ENCODE data around the gene LDLR. TPM values are rescaled to one million over a fixed set of nuclear protein-coding genes. Genes with fewer than 3 reads are reported as not detected.
A peak's percentile ranks its signal among the peaks of the same experiment; 100 is the strongest.
"Not testable (repeated sequence)": the region's sequence is repeated elsewhere in the genome, so short reads cannot be mapped to it uniquely, and the experiment has no call there.

Gene LDLR
- total RNA-seq, 2 donors from 2014 or later = 61.0 to 101 TPM

- no peak overlapping the region for H3K9ac ChIP-seq (ENCODE audit: extremely low read depth, low read length, poor library complexity, severe bottlenecking)
- peaks cover 4% of the 10 kb centered on the region for H3K36me3 Mint-ChIP-seq (ENCODE audit: low read depth)
- peaks cover 8% of the 10 kb centered on the region for H3K4me1 Mint-ChIP-seq
- peak overlapping the region; percentile 71 for H3K4me3 Mint-ChIP-seq
- H3K27me3 ChIP-seq (ENCODE audit: control insufficient read depth, insufficient read depth, low read length, poor library complexity, severe bottlenecking) = no peaks in the 10 kb centered on the region
- H3K27me3 Mint-ChIP-seq (ENCODE audit: insufficient read depth) = no peaks in the 10 kb centered on the region
- no peaks in the 10 kb centered on the region for H3K36me3 ChIP-seq (ENCODE audit: control insufficient read depth, insufficient read depth, low read length)
- no peak overlapping the region for H3K27ac Mint-ChIP-seq
- TF ChIP-seq CTCF (conservative IDR thresholded peaks at IDR 0.05) = no peak
- peaks cover 3% of the 10 kb centered on the region for H3K9me3 Mint-ChIP-seq
- WGBS, 2 experiments (ENCODE audit: insufficient coverage in 1 of 2, insufficient read length in 1 of 2) = 65 to 67% methylated on average over 8 to 13 of the region's 13 CpGs
- H3K4me1 ChIP-seq (ENCODE audit: control insufficient read depth, insufficient read depth, low read length) = peaks cover 5% of the 10 kb centered on the region
- H3K4me3 ChIP-seq (ENCODE audit: low read length) = no peak overlapping the region
- no peaks in the 10 kb centered on the region for H3K9me3 ChIP-seq (ENCODE audit: control insufficient read depth, low read length)
- peak; percentile 88 for DNase-seq
- no peak overlapping the region for H3K27ac ChIP-seq (ENCODE audit: low read depth, low read length)
Observed at GRCh38 chr19:11138601-11139300, 49.5 kb downstream of the LDLR start.

- not testable (repeated sequence) for H3K4me1 ChIP-seq (ENCODE audit: control insufficient read depth, insufficient read depth, low read length); DNase-seq; H3K9me3 Mint-ChIP-seq; H3K9me3 ChIP-seq (ENCODE audit: control insufficient read depth, low read length); H3K9ac ChIP-seq (ENCODE audit: extremely low read depth, low read length, poor library complexity, severe bottlenecking); H3K27ac ChIP-seq (ENCODE audit: low read depth, low read length); H3K36me3 Mint-ChIP-seq (ENCODE audit: low read depth); H3K4me3 ChIP-seq (ENCODE audit: low read length); H3K27me3 Mint-ChIP-seq (ENCODE audit: insufficient read depth); H3K36me3 ChIP-seq (ENCODE audit: control insufficient read depth, insufficient read depth, low read length); H3K27ac Mint-ChIP-seq; H3K4me1 Mint-ChIP-seq; H3K27me3 ChIP-seq (ENCODE audit: control insufficient read depth, insufficient read depth, low read length, poor library complexity, severe bottlenecking); H3K4me3 Mint-ChIP-seq
- WGBS, 2 experiments (ENCODE audit: insufficient coverage in 1 of 2, insufficient read length in 1 of 2) = 90 to 92% methylated on average over 10 of the region's 10 CpGs
Observed at GRCh38 chr19:11140023-11140538, 50.8 kb downstream of the LDLR start.

DNA sequence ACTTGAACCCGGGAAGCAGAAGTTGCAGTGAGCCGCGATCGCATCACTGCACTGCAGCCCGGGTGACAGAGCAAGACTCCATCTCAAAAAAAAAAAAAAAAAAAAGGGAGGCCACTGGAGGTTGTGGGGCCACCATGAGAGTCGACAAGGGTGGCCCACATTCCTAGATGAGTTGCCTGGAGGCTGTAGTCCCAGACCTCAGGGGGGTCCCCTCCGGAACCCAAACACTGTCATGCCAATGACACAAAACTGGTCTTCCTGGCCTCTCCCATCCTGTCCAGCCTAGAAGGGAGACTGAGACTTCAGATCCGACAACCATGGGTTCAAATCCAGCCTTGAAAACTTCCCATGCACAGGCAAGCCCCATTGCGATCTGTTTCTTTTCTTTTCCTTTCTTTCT is 51.6 kb downstream of the LDLR start:
- no peak overlapping the region for H3K4me3 ChIP-seq (ENCODE audit: low read length)
- H3K4me3 Mint-ChIP-seq = no peak overlapping the region
- H3K27ac Mint-ChIP-seq = no peak overlapping the region
- H3K27ac ChIP-seq (ENCODE audit: low read depth, low read length) = no peak overlapping the region
- WGBS, 2 experiments (ENCODE audit: insufficient coverage in 1 of 2, insufficient read length in 1 of 2) = 93 to 100% methylated on average over 3 to 9 of the region's 9 CpGs
- no peak for DNase-seq
- peaks cover 5% of the 10 kb centered on the region for H3K4me1 ChIP-seq (ENCODE audit: control insufficient read depth, insufficient read depth, low read length)
- no peak overlapping the region for H3K9ac ChIP-seq (ENCODE audit: extremely low read depth, low read length, poor library complexity, severe bottlenecking)
- no peaks in the 10 kb centered on the region for H3K27me3 Mint-ChIP-seq (ENCODE audit: insufficient read depth)
- H3K36me3 Mint-ChIP-seq (ENCODE audit: low read depth) = peaks cover 9% of the 10 kb centered on the region
- no peaks in the 10 kb centered on the region for H3K27me3 ChIP-seq (ENCODE audit: control insufficient read depth, insufficient read depth, low read length, poor library complexity, severe bottlenecking)
- TF ChIP-seq CTCF (conservative IDR thresholded peaks at IDR 0.05) = no peak
- peaks cover 8% of the 10 kb centered on the region for H3K4me1 Mint-ChIP-seq
- H3K36me3 ChIP-seq (ENCODE audit: control insufficient read depth, insufficient read depth, low read length) = peaks cover 10% of the 10 kb centered on the region
- no peaks in the 10 kb centered on the region for H3K9me3 Mint-ChIP-seq
- no peaks in the 10 kb centered on the region for H3K9me3 ChIP-seq (ENCODE audit: control insufficient read depth, low read length)

Measured in endodermal cell (in vitro differentiated cells).